Stimulated activated CD4-positive, alpha-beta T cell treated with anti-CD3 and anti-CD28 coated beads, Interleukin-12 subunit alpha, Interleukin-12 subunit beta, amount 100 ng/mL, for 48 hours (primary cell): ENCODE measurements around the gene ALAS1.
"Not testable (repeated sequence)": the region's sequence is repeated elsewhere in the genome, so short reads cannot be mapped to it uniquely, and the experiment has no call there.

Experiments used
- DNase-seq, 3 donors: peaks; one replicate each; pipeline ENCODE4 v3.0.0-alpha.2; 2020; ENCODE audit warnings: low read depth in 2 of 3, low spot score in 1 of 3

ALAS1 gene

DNA sequence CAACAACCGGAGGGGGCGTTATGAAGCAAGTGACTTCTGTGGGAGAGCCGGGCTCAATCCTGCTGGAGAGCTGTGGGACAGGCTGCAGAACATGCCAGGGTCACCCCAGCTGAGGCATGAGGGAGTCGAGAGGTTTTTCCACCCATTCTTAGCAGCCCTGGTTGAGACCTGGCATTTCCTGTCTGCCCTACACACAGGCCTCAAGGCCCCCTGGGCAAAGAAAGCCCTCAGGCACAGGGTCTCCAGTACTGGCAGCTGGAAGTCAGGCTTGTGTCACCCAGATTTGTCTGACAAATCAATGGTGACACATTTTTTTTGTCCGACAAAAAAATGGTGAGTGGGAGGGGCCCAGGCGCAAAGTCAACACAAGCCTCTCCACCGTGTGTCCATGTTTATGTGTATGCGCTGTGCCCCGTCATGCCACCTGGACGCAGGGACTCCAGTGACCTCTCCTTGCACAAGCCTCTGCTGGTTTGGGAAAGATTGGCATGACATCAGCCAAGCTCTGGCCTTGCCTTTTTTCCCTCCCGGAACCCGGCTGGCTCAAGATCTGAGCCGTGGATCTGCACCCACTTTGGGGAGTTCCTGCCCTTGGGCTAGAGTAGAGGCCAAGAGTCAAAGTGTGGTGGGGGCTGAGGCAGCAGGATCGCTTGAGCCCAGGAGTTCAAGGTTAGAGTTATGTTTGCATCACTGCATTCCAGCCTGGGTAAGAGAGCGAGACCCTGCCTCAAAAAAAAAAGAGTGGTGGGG is 20.8 kb upstream of the ALAS1 start:
- DNase-seq = no peak

DNA sequence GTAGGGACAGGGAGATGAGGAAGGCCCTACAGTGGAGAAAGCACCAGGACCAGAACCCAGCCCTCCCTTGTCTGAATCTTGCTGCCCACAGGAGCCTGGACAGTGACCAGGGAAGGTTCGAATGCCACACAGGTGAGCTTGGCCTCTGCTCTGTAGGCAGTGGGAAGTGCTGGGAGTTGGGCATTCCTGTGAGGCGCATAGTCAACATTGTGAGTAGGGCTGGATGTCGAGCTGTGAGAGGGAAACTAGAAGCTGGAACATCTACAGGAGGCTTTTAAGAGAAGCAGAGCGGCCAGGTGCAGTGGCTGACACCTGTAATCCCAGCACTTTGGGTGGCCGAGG is 20.3 kb upstream of the ALAS1 start:
- DNase-seq = no peak

DNA sequence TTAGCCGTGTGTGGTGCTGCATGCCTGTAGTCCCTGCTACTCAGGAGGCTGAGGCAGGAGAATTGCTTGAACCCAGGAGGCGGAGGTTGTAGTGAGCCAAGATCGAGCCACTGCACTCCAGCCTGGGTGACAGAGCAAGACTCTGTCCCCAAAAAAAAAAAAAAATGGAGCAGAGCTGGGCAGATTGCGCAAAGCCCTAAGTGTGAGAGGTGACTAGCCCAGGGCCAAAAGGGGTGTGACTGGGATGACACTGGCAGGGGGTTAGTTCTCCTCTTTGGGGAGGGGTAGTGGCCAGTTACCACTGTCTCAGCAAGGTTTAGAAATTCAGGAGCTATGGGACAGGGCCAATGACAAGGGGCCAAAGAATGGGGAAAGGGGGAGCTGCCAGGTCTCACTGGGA is 19.8 kb upstream of the ALAS1 start:
- DNase-seq = not testable (repeated sequence)

DNA sequence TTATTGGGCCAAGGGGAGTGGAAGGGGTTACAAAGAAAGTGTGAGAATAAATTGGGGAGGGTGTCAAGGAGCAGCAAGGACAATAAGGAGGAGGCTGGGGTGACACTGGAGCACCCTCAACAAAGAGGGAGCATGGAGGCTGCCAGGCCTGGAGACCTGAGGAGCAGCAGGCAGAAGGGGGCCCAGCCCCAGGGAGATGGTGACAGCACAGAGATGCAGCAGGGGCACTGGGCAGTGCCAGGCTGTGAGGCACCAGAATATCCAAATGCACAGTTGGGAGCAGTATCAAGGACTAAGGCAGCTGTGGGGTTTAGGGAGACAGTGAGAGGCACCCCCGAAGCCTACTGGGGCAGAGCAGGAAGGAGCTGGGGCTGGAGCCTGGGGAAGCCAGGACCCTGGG is 19.4 kb upstream of the ALAS1 start:
- no peak for DNase-seq

DNA sequence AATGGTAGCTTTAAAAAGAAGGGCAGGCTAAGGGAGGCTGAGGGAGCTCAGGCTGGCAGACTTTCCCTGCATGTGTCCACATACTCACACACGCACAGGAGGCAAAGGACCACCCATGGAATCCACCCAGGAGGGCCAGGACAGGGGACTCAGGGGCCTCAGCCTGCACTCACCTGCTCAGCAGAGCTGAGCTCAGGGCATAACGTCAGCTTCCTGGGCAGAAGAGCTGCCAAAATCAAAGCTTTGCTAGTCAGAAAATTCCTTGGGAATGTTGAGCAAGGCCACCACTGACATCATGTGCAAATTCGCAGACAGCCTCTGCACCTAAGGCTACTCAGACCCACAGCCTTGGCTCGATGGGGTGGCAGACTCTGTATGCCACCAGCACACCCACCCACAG is 16.4 kb upstream of the ALAS1 start:
- DNase-seq = no peak

DNA sequence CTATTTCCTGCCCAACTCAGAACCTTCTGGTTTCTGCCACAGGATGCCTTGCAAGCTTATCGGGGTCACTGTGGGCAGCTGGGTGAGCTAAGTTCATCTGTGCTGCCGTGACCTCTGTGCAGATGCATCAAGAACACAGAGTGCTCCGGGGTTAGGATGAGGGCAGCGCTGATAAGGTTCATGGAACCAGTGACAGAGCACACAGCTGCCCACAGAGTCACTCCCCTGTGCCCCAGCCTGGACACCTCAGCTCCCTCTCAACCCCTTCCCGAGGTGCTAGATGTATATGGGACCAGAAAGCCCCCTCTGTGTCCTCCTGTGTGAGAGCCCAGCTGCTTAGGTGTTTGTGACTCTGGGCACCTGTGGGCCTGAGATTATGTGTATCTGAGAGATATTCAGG is 15.8 kb upstream of the ALAS1 start:
- no peak for DNase-seq

DNA sequence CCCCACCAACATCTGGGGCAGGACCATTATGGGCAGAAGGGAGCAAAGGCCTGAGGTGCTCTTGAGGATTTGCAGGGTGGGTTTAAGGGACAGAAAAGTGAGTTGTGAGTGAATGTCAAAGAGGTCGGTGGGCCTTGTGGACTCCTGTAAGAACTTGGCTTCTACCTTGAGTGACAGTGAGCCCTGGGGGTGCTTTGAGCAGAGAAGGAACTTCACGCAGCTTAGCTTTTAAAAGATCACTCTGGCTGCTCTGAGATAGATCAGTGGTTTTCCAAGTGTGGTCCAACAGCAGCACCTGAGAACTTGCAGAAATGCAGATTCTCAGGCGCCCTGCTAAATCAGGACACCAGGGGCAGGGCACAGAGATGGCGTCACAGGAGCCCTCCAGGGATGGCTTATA is 15.3 kb upstream of the ALAS1 start:
- no peak for DNase-seq

DNA sequence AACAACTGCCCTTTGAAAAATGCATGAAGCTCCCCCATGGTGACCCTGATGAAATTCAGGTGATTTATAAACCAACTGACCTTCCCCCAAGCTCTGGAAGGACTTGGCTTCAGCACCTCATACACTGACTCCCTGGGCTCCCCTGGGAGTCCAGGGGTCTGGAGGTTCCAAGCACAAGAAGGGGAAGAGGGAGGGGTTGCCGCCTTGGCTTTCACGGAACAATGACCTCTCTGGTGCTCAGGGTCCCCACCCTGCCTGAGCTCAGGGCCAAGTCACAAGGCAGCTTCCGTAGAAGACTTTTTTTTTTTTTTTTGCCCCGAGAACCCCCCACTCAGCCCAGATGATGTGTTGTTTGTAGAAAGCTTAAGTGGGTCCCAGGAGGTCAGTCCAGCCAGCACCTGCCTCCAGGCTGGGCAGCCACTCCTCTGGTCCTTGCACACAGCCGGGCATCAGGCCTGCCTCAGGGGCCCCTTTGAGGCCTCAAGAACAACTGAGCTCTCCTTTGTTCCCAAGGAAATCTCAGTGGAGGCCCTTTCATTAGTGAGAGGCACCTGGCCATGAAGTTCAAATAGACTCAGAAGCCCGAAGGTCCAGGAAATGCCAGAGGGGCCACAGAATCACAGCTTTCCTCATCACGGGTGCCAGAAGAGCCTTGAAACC is 14.0 kb upstream of the ALAS1 start:
- no peak for DNase-seq

DNA sequence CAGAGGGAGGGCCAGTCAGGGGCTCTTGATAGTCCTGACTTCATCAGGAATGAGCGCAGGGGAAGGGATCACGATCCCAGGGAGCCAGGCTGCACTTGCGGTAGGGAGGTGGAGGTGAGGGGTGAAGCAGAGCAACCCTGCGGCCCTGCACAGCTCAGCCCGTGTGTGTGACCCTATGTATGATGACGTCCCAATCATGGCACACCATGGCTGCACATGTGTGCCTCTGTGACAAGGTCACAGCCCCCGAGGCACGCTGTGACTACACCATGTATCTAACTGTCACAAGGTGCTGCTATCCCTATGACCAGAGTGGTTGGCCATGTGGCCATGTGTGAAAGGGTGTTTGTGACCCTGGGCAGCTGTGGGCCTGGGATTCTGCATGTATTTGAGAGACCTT is 13.3 kb upstream of the ALAS1 start:
- no peak for DNase-seq

DNA sequence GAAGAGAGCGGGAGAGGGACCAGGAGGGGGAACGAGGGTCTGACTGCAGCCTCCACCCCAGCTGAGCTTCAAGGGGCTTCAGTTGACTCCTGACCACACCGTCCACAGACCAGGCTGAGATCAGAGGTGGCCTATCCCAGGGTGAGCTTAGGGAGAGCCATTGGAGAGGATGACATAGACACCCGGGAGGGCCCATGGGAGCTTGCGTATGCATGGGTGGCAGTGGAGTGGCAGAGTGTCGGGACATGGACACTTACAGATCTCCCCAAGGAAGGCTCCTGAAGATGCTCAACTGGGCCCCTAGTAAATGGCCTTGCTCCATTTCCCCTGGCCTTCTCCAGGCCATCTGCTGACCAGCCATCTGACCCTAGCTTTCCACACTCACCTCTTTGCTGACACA is 12.6 kb upstream of the ALAS1 start:
- no peak for DNase-seq

DNA sequence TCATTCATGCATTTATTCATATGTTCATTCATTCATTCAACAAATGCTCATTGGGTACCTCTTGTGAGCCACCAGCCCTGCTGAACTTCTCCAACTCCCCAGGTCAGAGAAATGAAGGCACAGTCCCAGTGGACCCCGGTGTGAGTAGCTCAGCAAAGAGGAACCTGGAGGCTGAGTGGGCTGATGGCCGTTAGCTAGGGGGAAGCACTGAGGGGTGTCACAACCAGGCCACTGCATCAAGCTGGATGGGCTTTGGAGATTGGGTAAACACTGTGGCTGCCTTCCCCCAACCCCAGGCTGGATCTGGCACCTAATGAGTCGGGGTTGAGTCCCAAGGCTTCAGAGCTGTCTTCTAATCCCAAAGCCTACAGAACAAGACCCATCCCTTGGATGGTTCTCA is 12.1 kb upstream of the ALAS1 start:
- DNase-seq = no peak

DNA sequence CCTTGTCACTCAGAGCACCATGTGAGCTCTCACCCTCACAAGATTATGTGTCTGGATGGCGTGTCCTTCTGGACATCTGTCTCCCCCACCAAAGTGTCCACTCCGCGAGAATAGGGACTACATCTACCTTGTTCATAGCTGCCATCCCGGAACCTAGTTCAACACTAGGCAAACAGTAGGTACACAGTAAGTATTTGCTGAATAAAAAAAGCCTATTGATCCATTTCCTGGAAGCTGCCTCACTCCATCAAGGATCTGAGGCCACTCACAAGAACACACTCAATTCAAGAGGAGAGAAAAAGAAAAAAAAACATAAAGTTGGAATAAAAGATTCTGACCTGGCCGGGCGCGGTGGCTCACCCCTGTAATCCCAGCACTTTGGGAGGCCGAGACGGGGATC is 11.2 kb upstream of the ALAS1 start:
- no peak for DNase-seq

DNA sequence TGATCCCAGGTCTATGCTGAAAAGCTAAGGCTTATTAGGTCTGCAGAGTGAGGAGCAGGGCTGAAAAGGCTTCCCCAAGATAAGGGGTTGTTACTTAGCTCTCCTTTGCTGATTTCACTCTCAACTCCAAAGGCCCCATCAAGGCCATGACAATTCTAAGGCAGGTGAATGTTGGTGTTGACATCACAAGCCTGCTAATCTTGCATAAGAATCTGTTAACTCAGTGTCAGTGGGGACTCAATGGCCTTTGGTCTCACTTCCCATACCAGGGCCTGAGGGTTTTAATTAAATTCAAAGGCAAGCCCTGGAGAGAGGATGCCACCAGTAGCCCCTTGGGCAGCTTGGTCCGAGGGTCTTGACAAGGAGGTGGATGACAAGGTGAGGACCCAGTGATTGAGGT is 9.4 kb upstream of the ALAS1 start:
- no peak for DNase-seq

DNA sequence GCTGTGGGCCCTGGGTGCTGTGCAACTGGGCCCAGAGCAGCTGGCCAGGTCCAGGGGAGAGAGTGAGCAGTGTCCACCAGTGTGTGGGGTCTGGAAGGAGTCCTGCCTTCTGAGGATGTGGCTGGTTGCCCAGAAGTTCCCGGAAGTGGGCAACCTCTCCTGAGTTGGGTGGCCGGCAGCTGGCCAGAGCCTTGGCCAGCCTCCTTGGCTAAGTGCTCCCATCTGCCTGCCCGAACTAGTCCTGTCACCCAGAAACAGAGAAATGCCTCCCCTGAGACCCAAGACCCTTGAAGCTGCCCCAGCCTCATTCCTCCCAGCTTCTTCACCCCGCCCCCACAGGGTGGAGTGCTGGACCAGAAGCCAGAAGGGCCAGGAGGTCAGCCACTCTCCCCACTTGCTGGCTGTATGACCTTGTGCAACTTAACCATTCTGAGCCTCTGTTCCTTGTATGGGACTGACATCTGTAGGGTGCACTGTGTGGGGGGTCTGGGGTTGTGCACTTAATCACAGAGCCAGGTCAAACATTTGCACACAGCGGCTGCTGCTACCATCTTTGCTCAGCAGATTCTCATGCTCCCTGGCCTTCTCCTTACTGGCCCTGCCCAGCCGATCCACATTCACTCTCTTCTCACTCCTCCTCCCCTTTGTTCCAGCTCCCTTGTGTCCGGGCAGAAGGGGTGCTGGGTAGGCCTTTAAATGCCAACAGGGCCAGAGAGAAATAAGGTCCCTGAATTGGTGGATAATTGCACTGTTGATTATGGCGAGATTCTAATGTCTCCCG is 7.5 kb upstream of the ALAS1 start:
- DNase-seq = no peak

DNA sequence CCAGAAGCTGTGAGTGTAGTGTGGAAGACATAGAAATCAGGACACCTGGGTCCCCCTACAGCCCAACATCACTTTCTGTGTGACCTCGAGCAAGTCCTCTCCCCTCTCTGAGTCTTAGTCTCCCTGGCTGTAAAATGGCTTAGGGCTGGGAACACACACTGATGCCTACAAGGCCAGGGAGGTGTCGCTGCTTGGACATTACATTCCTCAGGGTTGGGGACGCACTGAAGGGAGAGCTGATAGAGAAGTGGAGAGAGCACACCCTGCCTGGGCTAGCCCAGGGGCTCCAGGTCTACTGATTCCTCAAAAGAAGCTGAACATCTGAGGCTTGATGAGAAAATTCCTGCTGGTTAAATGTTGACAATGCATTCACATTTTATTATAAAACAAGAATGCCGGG is 6.3 kb upstream of the ALAS1 start:
- DNase-seq = no peak

DNA sequence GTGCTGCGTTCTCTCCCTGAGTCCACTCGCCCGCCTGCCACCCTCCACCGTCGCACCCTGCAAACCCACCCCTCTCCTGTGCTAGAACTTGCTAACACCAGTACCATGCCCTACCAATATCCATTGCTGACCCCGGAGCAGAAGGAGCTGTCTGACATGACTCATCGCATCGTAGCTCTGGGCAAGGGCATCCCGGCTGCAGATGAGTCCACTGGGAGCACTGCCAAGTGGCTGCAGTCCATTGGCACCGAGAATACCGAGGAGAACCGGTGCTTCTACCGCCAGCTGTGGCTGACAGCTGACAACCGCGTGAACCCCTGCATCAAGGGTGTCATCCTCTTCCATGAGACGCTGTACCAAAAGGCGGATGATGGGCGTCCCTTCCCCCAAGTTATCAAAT is 4.9 kb upstream of the ALAS1 start:
- no peak for DNase-seq

DNA sequence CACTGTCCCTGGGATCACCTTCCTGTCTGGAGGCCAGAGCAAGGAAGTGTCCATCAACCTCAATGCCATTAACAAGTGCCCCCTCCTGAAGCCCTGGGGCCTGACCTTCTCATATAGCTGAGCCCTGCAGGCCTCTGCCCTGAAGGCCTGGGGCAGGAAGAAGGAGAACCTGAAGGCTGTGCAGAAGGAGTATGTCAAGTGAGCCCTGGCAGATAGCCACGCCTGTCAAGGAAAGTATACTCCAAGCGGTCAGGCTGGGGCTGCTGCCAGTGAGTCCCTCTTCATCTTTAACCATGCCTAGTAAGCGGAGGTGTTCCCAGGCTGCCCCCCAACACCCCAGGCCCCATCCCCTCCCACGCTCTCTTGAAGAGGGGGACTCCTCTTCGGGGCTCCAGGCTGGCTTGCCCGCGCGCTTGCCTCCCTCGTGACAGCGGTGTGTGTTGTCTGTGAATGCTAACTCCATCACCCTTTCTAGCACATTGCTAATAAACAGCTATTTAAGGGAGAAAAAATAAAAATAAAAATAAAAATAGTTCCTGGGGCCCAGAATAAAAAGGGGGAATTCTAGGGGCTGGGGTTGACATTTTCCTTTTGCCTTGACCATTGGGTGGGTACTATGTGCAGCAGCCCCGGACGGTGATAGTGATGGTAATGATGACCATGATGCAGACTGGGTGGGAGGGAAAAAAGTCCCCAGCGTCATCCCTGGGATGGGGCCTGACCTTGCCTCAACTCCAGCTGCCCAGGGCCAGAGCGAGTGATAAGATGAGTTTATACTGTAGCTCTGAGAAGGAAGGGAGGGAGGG is 3.3 kb upstream of the ALAS1 start:
- DNase-seq = no peak

DNA sequence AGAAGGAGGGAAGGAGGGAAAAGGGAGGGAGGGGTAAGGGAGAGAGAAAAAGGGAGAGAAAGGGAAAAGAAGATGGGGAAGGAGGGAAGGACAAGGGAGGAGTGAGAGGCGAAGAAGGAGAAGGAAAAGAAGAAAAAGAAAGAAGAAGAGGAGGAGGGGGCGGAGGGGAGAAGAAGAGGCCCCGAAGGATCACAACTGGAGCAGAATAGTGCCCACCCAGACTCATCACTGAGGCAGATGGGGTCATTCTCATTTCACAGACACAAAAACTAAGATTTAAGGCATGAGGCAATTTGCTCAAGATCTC is 2.7 kb upstream of the ALAS1 start:
- DNase-seq = no peak

DNA sequence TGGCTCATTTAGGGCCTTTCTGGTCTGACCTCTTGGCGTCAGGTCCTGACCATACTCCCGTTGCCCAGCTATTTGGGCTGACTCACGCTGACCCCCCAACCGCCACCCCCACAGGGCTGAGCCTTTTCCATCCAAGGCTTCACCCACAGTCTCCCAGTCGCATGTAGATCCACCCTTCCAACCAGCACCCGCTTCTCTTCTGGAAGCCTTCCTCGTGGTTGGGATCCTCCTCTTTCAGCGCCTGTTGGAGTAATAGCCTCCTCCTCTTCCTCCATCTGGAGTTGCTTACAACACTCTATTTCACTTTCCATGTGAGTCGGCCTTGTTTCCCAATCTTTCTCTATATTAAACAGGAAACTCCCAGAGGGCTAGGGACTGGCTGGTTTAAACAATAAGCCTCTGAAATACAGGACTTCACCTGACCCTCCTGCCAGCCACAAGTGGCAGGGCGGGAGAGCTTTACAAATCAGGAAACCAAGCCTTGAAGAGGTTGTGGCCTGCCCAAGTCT is 2.1 kb upstream of the ALAS1 start:
- DNase-seq = no peak

DNA sequence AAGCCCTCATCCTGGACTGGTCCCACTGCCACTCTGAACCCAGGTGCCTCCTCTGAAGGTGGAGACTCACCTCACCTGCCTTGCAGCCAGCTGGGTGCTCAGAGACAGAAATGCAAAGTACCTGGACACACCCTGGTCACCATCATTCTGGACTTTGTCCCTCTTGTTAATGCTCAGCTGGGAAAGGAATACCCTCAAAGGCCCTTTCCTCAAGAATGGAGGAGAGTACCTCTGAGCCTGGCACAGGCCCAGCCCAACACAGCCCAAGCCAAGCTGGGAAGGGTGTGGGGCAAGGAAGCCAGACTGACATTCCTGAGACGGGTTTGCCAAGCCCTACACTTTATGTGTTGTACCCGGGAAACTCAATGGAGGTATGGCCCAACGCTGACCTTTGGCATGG is 983 bp upstream of the ALAS1 start:
- no peak for DNase-seq

DNA sequence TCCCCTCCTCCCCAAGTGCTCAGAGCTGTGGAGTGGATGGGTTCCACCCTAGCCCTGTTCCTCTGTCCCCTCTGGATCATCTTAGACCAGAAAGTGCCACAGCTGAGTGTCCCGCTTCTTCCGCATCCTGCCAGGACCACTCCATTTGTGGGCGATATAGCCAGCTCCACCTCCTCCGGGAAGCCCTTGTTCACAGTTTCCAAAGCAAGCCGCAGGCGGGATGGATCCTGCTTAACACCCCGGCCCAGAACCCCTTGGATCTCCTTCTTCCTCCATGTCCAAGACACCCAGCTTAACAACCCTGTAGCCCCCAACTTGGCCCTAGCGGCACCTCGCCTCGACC is 490 bp upstream of the ALAS1 start:
- no peak for DNase-seq
